HepG2 (cell line): Measurements from ENCODE around the gene HSPA1B. TPM values are rescaled to one million over a fixed set of nuclear protein-coding genes. Genes with fewer than 3 reads are reported as not detected.
A peak's percentile ranks its signal among the peaks of the same experiment; 100 is the strongest.

Experiments
- ATF7 ChIP-seq, 2 experiments: fragments of 450-650 bp in 1 of 2; sonication (generic) in 1 of 2; formaldehyde crosslinking in 1 of 2; IDR thresholded peaks; 2 replicates each; pipeline versions ENCODE4 v1.4.0 to v1.6.1; 2016 to 2020; ENCODE audit warnings: antibody characterized with exemption in 1 of 2, mild to moderate bottlenecking in 1 of 2, missing genetic modification reagents in 1 of 2
- GABPB1 ChIP-seq: IDR thresholded peaks from 2 replicates; pipeline ENCODE4 v1.6.1; 2016; ENCODE audit warnings: mild to moderate bottlenecking, missing genetic modification reagents, moderate library complexity, missing compliant biosample characterization
- KDM1A ChIP-seq: IDR thresholded peaks from 2 replicates; pipeline ENCODE4 v1.6.1; 2016; ENCODE audit warnings: missing compliant biosample characterization
- MTF2 ChIP-seq: sonication (generic); formaldehyde crosslinking; IDR thresholded peaks from 2 replicates; pipeline ENCODE4 v1.5.0; 2020; ENCODE audit warnings: missing genetic modification reagents, borderline replicate concordance
- STAT6 ChIP-seq: sonication (generic); formaldehyde crosslinking; IDR thresholded peaks from 2 replicates; pipeline ENCODE4 v1.4.0; 2020; ENCODE audit warnings: missing genetic modification reagents, mild to moderate bottlenecking, borderline replicate concordance
- ZNF350 ChIP-seq: sonication (generic); formaldehyde crosslinking; IDR thresholded peaks from 2 replicates; pipeline ENCODE4 v1.4.0; 2020; ENCODE audit warnings: mild to moderate bottlenecking, low read depth, missing genetic modification reagents, borderline replicate concordance
- ZNF562 ChIP-seq: sonication (generic); formaldehyde crosslinking; IDR thresholded peaks from 2 replicates; pipeline ENCODE4 v1.8.0; 2022; ENCODE audit warnings: missing genetic modification reagents, borderline replicate concordance
- ZNF646 ChIP-seq: sonication (generic); formaldehyde crosslinking; IDR thresholded peaks from 2 replicates; pipeline ENCODE4 v1.9.0; 2021; ENCODE audit warnings: mild to moderate bottlenecking, missing genetic modification reagents
- ZNF670 ChIP-seq: sonication (generic); formaldehyde crosslinking; IDR thresholded peaks from 2 replicates; pipeline ENCODE4 v1.8.0; 2022; ENCODE audit warnings: mild to moderate bottlenecking, missing genetic modification reagents, borderline replicate concordance
- ZNF788 ChIP-seq: sonication (generic); formaldehyde crosslinking; IDR thresholded peaks from 2 replicates; pipeline ENCODE4 v1.5.0; 2020; ENCODE audit warnings: mild to moderate bottlenecking, missing genetic modification reagents, borderline replicate concordance
- polyA plus RNA-seq, 8 experiments: library from polyadenylated mRNA; depleted of rRNA in 3 of 8; stranded (reverse) in 7 of 8; unstranded in 1 of 8; fragments of >200 nt; fragmentation: Illumina TruSeq in 4 of 8; extraction: Trizol in 4 of 8; gene quantifications; 2 replicates each; pipeline versions ENCODE4 v1.2.1 to v1.2.3, GENCODE V29; 2011 to 2016; ENCODE audit warnings: low read depth in 4 of 8, missing spikeins in 1 of 8, mixed read lengths in 1 of 8; ENCODE audit not compliant: insufficient read depth in 1 of 8
- total RNA-seq, 5 experiments: library from RNA; depleted of rRNA; stranded (reverse); fragments of >200 nt; fragmentation: Illumina TruSeq; extraction: Trizol; gene quantifications; 2 replicates each; pipeline ENCODE4 v1.2.3, GENCODE V29; 2016; ENCODE audit warnings: low read depth in 1 of 5

HSPA1B gene
- total and polyA plus RNA-seq, 2 of the 13 experiments (the other 11 are each of a cell fraction or from before 2014, with no cell fraction given), result 26.0 to 186 TPM

- no peak for TF ChIP-seq ZNF646 (CRISPR knock-in tag)
- TF ChIP-seq GABPB1 (CRISPR knock-in tag), result peak; percentile 87
- TF ChIP-seq ZNF350, result peak; percentile 89
- TF ChIP-seq KDM1A (CRISPR knock-in tag), result 0 out of 2 replicates have a peak, but pooled peaks have one; percentile 46
- TF ChIP-seq ZNF670 (CRISPR knock-in tag), result peak; percentile 88; the same call in 1 of the 2 replicates
- no peak for TF ChIP-seq ZNF562 (CRISPR knock-in tag)
- TF ChIP-seq MTF2 (CRISPR knock-in tag), result no peak
- TF ChIP-seq ZNF788 (CRISPR knock-in tag), result no peak; the same call in 1 of the 2 replicates
- TF ChIP-seq STAT6 (CRISPR knock-in tag), result peak; percentile 24; the same call in 1 of the 2 replicates
- TF ChIP-seq ATF7 (IDR thresholded peaks at IDR 0.05), result no peak
- TF ChIP-seq ATF7 (CRISPR knock-in tag; IDR thresholded peaks at IDR 0.05), result no peak
Measured at GRCh38 chr6:31862344-31863235, 35.1 kb downstream of the HSPA1B start, which contains the start of gene NEU1 (continued).
